ENCODE measurements around the gene MAD2L1. TPM values are rescaled to one million over a fixed set of nuclear protein-coding genes. Genes with fewer than 3 reads are reported as not detected.
A peak's percentile ranks its signal among the peaks of the same experiment; 100 is the strongest.
"Not testable (repeated sequence)": the region's sequence is repeated elsewhere in the genome, so short reads cannot be mapped to it uniquely, and the experiment has no call there.

Gene MAD2L1
- 2.6 TPM for total RNA-seq

- peak; percentile 99 for DNase-seq (ENCODE audit: low spot score)
Observed at GRCh38 chr4:120066517-120067340, at the start of gene MAD2L1. TSS of gene MAD2L1 (minus strand) at chr4:120066848. CDS start at chr4:120066734, 114 bp downstream.

- DNase-seq (ENCODE audit: low spot score) = no peak
Observed at GRCh38 chr4:120111745-120112144, 45.1 kb upstream of the MAD2L1 start.

- DNase-seq (ENCODE audit: low spot score) = no peak
Observed at GRCh38 chr4:120109406-120109805, 42.8 kb upstream of the MAD2L1 start.

GRCh38 chr4:120105472-120105871 lies 38.8 kb upstream of the MAD2L1 start:
- no peak for DNase-seq (ENCODE audit: low spot score)

- no peak for DNase-seq (ENCODE audit: low spot score)
Observed at GRCh38 chr4:120096508-120097297, 30.1 kb upstream of the MAD2L1 start.

GRCh38 chr4:120088507-120088906 lies 21.9 kb upstream of the MAD2L1 start:
- no peak for DNase-seq (ENCODE audit: low spot score)

- not testable (repeated sequence) for DNase-seq (ENCODE audit: low spot score)
Observed at GRCh38 chr4:120088066-120088465, 21.4 kb upstream of the MAD2L1 start.

GRCh38 chr4:120085705-120086104 lies 19.1 kb upstream of the MAD2L1 start:
- DNase-seq (ENCODE audit: low spot score) = no peak

- DNase-seq (ENCODE audit: low spot score) = no peak
Observed at GRCh38 chr4:120084327-120084726, 17.7 kb upstream of the MAD2L1 start.

GRCh38 chr4:120083152-120083551 lies 16.5 kb upstream of the MAD2L1 start:
- no peak for DNase-seq (ENCODE audit: low spot score)

- DNase-seq (ENCODE audit: low spot score) = no peak
Observed at GRCh38 chr4:120082251-120082650, 15.6 kb upstream of the MAD2L1 start.

- no peak for DNase-seq (ENCODE audit: low spot score)
Observed at GRCh38 chr4:120081726-120082125, 15.1 kb upstream of the MAD2L1 start.

- no peak for DNase-seq (ENCODE audit: low spot score)
Observed at GRCh38 chr4:120080533-120080932, 13.9 kb upstream of the MAD2L1 start.

GRCh38 chr4:120079839-120080520 lies 13.3 kb upstream of the MAD2L1 start:
- DNase-seq (ENCODE audit: low spot score) = no peak

GRCh38 chr4:120078216-120078615 lies 11.6 kb upstream of the MAD2L1 start:
- no peak for DNase-seq (ENCODE audit: low spot score)

GRCh38 chr4:120071192-120071795 lies 4.6 kb upstream of the MAD2L1 start:
- DNase-seq (ENCODE audit: low spot score) = peak; percentile 33

- no peak for DNase-seq (ENCODE audit: low spot score)
Observed at GRCh38 chr4:120070196-120070595, 3.5 kb upstream of the MAD2L1 start.

GRCh38 chr4:120065974-120066516 lies 603 bp downstream of the MAD2L1 start:
- DNase-seq (ENCODE audit: low spot score) = no peak

- DNase-seq (ENCODE audit: low spot score) = no peak
Observed at GRCh38 chr4:120064887-120065286, 1.8 kb downstream of the MAD2L1 start.

GRCh38 chr4:120063711-120064110 lies 2.9 kb downstream of the MAD2L1 start:
- DNase-seq (ENCODE audit: low spot score) = not testable (repeated sequence)

- no peak for DNase-seq (ENCODE audit: low spot score)
Observed at GRCh38 chr4:120062663-120063195, 3.9 kb downstream of the MAD2L1 start.
